GM10266 (cell line): ENCODE data around the gene INTS6L.

ENCODE experiments used
- DNase-seq: peaks from one replicate; pipeline ENCODE4 v3.0.0; 2012; ENCODE audit errors: extremely low spot score
- TF ChIP-seq, protein P1 (sequence below): IDR thresholded peaks from 2 replicates; pipeline ENCODE4 v1.5.1; 2012; ENCODE audit warnings: mild to moderate bottlenecking, low read depth; ENCODE audit not compliant: control insufficient read depth, insufficient read depth; ENCODE audit errors: missing control alignments

The INTS6L gene

DNA sequence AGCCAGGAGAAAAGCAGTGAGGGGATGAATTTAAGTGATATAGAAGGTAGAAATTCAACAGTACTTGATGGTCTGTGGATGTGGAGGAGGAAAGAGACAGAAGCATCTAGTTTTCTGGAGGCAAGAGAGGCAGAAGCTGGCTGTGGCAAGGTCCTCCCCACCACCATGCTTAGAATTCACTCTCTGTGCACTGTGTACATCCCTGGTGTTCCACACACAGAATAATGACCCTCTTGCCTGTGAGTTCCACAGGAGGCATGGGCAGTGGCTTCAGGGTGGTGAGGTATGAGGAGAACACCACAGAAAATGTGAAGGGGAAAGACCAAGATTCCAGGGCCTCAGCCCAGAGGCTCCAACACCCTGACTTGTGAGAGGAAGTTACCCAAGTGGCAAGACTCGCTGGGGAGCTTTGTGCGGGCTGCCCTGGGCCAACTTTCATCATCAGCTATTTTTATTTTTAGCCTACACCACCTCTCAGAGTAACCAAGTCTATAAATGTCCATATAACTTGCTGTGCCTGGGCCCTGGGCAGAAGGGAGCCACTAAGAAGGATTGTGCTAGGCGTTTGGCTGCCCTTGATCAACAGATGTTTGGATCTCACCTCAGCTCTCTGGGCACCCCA is 7.8 kb upstream of the INTS6L start:
- TF ChIP-seq, protein P1, sequence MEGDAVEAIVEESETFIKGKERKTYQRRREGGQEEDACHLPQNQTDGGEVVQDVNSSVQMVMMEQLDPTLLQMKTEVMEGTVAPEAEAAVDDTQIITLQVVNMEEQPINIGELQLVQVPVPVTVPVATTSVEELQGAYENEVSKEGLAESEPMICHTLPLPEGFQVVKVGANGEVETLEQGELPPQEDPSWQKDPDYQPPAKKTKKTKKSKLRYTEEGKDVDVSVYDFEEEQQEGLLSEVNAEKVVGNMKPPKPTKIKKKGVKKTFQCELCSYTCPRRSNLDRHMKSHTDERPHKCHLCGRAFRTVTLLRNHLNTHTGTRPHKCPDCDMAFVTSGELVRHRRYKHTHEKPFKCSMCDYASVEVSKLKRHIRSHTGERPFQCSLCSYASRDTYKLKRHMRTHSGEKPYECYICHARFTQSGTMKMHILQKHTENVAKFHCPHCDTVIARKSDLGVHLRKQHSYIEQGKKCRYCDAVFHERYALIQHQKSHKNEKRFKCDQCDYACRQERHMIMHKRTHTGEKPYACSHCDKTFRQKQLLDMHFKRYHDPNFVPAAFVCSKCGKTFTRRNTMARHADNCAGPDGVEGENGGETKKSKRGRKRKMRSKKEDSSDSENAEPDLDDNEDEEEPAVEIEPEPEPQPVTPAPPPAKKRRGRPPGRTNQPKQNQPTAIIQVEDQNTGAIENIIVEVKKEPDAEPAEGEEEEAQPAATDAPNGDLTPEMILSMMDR = no peak
- no peak for DNase-seq

DNA sequence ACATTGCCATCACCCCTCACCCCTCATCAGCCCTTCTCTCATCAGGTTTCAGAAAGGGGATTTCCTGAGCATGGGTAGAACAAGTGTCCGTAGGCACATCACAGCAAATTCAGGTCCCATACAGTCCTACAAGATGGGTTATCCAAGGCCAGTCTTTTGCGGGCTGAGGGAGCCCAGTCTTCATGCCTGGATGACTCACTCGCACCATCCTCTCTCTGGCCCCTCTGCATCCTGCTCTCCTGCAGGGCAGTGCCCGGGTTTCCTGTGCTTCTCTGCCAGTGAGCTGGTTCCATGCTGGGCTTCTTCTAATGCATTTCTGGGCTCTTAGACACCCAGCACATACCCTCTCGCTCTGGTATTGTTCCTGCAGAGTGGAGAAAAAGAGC is 7.3 kb upstream of the INTS6L start:
- TF ChIP-seq, protein P1 = no peak
- no peak for DNase-seq

DNA sequence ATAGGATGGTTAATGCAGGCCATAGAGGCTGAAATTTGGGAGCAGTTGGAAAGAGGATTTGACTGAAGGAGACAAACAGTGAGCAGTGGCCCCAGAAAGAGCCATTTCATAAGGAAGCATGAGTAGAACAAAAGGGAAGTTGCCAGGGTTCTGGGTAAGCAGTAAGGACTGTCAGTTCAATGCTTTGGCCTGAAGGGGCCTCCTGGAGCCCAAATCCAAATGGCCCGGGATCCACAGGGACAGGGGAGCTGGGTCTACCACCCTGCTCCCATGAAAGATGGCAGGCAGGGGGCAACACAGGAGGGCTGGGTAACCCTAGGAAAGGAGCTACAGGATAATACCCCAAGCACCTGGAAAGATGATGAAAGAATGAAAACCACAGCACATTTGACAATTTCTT is 4.1 kb upstream of the INTS6L start:
- TF ChIP-seq, protein P1 = no peak
- DNase-seq = no peak

DNA sequence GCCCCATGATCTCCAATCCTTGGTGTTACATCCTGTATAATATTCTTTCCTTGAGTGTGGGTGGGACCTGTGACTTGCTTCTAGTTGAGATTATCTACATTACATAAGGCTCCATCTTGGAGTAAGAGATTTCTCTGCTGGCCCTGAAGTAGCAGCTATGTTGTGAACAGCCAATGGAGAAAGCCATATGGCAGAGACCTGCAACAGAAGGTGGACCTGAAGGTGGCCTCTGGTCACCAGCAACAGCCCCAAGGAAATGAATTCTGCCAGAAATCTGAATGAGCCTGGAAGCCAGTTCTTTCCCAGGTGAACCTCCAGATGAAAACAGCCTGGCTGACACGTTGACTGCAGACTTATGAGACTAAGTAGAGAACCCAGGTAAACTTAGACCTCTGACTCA is 2.3 kb upstream of the INTS6L start:
- DNase-seq = no peak
- TF ChIP-seq, protein P1 = no peak

DNA sequence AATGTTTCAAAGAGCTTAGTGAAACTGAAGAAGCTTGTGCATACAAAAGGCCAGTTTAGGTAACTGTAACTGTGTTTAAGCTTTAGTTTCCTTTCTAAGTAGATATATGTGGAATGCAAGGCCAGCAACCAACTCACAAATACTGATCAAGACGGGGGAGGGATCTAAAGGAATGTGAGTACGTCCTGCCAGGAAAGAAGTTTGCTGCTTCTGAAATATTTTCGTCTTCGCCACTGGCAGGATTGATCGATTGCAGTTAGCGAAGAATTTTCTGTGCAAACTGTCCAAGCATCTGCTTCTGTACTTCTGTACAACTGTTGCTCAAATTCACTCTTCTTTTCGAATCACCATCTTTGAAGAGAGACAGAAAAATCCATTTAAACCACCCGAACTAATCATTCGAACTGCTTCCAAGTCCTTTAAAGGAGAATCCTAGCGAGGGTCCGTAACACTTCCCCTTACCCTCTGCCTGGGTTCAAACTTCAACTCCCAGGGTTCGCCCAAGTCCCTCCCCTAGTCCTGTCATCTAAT is 373 bp upstream of the INTS6L start:
- DNase-seq = no peak
- TF ChIP-seq, protein P1 = no peak

DNA sequence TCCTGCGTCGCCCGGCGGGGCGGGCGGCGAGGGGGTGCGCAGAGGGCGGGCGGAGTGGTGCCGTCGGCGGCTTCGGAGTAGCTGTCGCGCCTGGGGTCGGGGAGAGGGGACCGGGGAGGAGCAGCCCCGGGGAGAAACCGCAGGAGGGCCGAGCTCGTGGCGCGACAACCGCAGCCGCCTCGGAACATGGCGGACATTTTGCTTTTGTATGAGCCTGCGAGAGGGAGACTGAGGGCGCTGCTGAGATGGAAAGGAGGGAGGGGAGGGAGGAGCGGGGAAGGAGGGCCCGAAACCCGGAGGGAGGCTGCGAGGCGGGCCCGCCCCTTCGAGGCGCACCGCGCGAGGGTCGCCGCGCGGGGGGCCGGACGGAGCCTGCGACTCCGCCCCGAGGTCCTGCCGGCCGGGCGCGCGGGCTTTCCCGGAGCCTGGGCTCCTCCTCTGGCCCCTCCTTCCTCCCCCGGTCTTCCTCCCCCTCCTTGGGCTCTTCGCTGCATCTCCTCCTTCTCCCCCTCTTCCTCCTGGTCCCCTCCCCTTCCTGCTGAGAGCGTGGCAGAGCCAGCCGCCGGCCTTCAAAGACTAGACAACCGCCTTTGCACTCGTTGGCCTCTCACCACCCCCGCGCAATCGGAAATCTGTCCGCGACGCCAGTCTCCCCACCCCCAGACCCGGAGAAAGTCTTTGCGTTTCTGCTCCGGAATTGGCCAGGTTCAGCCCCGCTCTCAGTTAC is 1.1 kb downstream of the INTS6L start:
- TF ChIP-seq, protein P1 = no peak
- DNase-seq = peak; percentile 82

DNA sequence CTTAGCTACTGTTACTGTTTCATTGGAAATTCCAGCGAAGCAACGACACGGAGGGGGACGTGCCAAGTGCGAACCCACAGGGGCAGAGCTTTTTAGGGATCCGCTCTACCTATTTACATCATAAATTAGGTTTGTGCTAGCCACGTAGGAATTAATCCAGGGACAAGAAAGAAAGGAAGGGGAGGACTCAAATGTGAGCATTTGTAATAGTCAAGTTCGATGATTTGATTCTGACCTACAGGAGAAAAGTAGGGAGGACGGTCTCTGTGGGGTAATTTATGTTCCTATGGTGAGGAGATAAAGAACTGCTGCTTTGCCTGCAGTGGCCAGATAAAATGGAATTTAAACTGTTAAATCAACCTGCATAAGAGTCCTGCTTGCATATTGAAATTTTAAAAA is 1.7 kb downstream of the INTS6L start:
- TF ChIP-seq, protein P1 = no peak
- DNase-seq = no peak
